T47D (cell line): ENCODE results near the gene HLA-E.
"Not testable (repeated sequence)": the region's sequence is repeated elsewhere in the genome, so short reads cannot be mapped to it uniquely, and the experiment has no call there.

Experiments used
- DNase-seq, 2 experiments: peaks; one replicate each; pipeline versions ENCODE4 v3.0.0 to v3.0.0-alpha.2; 2011 to 2012; ENCODE audit warnings: low read depth in 1 of 2, low spot score in 1 of 2
- JUND ChIP-seq: IDR thresholded peaks from 2 replicates; pipeline ENCODE4 v1.6.1; 2012; ENCODE audit warnings: low read depth
- in situ Hi-C: cut with HindIII; loops from 2 replicates; pipeline ENCODE4 v1.10.0; 2016; ENCODE audit warnings: low sequenced_read_pairs, low pct_unique_long_range_greater_than_20kb

HLA-E gene

DNA sequence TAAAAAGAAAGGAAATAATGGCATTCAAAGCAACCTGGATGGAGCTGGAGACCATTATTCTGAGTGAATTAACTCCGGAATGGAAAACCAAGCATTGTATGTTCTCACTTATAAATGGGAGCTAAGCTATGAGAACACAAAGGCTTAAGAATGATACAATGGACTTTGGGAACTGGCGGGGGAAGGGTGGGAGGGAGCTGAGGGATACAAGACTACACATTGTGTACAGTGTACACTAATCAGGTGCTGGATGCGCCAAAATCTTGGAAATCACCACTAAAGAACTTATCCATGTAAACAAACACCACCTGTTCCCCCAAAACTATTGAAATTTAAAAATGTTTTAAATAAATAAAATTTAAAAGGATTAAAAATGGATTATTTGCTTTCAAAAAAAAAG lies 4.1 kb upstream of the HLA-E start:
- no peak for DNase-seq
- in situ Hi-C loops, result no loop called here
- TF ChIP-seq JUND, result no peak

- no peak for DNase-seq
- TF ChIP-seq JUND, result no peak
- in situ Hi-C loops, result no loop called here
These were observed 1.4 kb upstream of the HLA-E start for GRCh38 chr6:30487926-30488325.

DNA sequence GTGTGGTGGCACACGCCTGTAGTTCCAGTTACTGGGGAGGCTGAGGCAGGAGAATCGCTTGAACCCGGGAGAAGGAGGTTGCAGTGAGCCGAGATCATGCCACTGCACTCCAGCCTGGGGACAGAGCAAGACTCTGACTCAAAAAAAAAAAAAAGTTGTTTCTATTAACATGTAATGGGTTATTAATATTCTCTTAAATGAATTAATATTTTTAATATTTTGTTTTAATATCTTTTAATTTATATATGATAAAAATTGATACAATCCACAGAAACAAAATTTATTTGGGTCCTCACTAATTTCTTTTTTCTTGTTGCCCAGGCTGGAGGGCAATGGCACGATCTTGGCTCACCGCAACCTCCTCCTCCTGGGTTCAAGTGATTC lies 620 bp upstream of the HLA-E start:
- in situ Hi-C loops, DNase-seq: not testable (repeated sequence)

DNA sequence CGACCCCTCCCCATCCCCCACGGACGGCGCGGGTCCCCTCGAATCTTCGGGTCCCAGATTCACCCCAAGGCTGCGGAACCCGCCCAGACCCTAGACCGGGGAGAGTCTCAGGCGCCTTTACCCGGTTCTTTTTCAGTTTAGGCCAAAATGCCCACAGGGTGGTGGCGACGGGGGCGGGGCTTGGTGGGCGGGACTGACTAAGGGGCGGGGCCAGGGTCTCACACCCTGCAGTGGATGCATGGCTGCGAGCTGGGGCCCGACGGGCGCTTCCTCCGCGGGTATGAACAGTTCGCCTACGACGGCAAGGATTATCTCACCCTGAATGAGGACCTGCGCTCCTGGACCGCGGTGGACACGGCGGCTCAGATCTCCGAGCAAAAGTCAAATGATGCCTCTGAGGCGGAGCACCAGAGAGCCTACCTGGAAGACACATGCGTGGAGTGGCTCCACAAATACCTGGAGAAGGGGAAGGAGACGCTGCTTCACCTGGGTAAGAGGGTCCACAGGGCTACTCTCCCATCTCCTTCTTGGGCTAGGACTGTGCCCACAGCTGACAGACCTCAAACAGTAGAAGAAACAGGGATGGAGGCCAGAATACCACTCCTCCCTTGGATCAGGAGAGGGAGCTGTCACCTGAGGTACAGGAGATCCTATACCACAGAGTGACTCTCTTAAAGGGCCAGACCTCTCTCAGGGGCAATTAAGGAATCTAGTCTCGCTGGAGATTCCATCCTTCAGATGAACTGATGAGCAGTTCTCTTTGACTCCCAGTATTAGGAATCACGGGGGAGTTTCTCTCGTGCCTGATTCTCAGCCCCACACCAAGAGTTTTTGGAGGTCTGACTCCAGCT lies 942 bp downstream of the HLA-E start:
- peak; percentile 65 to 73 for DNase-seq
- in situ Hi-C loops, result no loop called here
- no peak for TF ChIP-seq JUND

GRCh38 chr6:30491291-30491953 lies 2.1 kb downstream of the HLA-E start:
- in situ Hi-C loops, DNase-seq: not testable (repeated sequence)

GRCh38 chr6:30491991-30492952 lies 3.0 kb downstream of the HLA-E start:
- DNase-seq, result no peak
- in situ Hi-C loops, result no loop called here
- TF ChIP-seq JUND, result no peak

GRCh38 chr6:30493643-30494250 lies 4.4 kb downstream of the HLA-E start:
- DNase-seq, result no peak
- no peak for TF ChIP-seq JUND
- in situ Hi-C loops, result no loop called here

- in situ Hi-C loops, result no loop called here
- TF ChIP-seq JUND, result no peak
- no peak for DNase-seq
These were observed 5.1 kb downstream of the HLA-E start for GRCh38 chr6:30494291-30494861.

DNA sequence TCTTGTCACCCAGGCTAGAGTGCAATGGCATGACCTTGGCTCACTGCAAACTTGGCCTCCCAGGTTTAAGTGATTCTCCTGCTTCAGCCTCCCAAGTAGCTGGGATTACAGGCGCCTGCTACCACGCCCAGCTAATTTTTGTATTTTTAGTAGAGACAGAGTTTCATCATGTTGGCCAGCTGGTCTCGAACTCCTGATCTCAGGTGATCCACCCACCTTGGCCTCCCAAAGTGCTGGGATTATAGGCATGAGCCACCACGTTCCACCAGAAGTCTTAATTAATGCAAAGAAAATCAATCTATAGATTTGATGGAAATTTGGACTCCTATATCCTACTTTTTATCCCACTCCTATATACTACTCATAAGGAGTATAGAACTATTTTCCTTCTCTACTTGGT lies 5.8 kb downstream of the HLA-E start:
- DNase-seq, in situ Hi-C loops: not testable (repeated sequence)

GRCh38 chr6:30495993-30496392 lies 6.7 kb downstream of the HLA-E start:
- DNase-seq, result no peak
- in situ Hi-C loops, result no loop called here
- no peak for TF ChIP-seq JUND

GRCh38 chr6:30497261-30497599 lies 7.9 kb downstream of the HLA-E start:
- DNase-seq, in situ Hi-C loops: not testable (repeated sequence)

DNA sequence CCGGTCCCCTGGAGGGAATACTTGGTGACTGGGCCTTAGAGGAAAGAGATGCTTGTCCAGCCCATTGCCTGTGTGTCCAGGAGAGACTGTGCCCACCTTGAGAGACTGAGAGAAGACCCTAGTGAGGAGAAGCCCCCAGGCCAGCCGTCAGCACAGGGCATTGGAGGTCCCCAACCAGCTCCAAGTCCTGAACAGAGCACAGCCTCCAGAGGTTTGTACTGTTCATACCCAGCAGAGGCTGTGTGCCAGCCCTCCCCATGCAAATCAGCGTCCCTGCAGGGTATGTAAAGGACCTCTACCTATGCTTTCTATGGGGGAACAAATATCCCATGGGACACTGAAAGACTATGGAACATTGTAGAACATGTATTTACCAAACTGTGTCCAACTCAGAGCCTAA lies 8.4 kb downstream of the HLA-E start:
- TF ChIP-seq JUND, result no peak
- no peak for DNase-seq
- in situ Hi-C loops, result no loop called here

DNA sequence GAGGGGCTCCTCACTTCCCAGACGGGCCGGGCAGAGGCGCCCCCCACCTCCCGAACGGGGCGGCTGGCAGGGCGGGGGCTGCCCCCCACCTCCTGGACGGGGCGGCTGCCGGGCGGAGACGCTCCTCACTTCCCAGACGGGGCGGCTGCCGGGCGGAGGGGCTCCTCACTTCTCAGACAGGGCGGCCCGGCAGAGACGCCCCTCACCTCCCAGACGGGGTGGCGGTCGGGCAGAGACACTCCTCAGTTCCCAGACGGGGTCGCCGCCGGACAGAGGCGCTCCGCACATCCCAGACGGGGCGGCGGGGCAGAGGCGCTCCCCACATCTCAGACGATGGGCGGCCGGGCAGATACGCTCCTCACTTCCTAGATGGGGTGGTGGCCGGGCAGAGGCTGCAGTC lies 9.4 kb downstream of the HLA-E start:
- in situ Hi-C loops, DNase-seq: not testable (repeated sequence)
